ENCODE measurements around the gene SLC35F3. TPM values are rescaled to one million over a fixed set of nuclear protein-coding genes. Genes with fewer than 3 reads are reported as not detected.

Gene SLC35F3
- total RNA-seq, 1 donor from 2014 or later: 0.49 TPM

DNA sequence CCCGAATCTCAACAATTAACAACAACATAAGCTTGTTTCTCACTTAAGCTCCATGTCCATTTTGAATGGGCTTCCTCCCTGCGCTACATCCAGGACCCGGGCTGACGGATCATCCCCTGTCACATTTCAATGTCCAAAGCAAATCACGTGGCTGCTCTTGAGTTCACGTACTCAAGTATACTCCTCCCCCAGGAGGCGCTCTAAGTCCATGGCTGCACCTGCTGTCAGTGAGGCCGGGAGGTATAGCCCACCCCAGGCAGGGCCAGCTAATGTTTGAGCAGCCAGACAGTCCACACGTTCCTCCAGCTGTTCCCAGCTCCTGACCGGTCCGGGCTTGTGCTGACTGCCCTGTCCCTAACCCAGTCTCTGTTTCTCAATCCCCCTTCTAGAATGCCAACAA, 220.8 kb downstream of the SLC35F3 start:
- Histone ChIP-seq H3K27ac (no peak overlapping the region), H3K4me1 (no peaks in the 10 kb centered on the region), H3K4me3 (no peak overlapping the region), H3K36me3 (no peaks in the 10 kb centered on the region), H3K9me3 (no peaks in the 10 kb centered on the region), H3K27me3 (no peaks in the 10 kb centered on the region)
- TF ChIP-seq POLR2A (IDR thresholded peaks at IDR 0.05): no peak
- TF ChIP-seq POLR2AphosphoS5 (IDR thresholded peaks at IDR 0.05; ENCODE audit: insufficient read depth in 1 of 2, low read depth in 1 of 2): no peak
- TF ChIP-seq, protein P1, sequence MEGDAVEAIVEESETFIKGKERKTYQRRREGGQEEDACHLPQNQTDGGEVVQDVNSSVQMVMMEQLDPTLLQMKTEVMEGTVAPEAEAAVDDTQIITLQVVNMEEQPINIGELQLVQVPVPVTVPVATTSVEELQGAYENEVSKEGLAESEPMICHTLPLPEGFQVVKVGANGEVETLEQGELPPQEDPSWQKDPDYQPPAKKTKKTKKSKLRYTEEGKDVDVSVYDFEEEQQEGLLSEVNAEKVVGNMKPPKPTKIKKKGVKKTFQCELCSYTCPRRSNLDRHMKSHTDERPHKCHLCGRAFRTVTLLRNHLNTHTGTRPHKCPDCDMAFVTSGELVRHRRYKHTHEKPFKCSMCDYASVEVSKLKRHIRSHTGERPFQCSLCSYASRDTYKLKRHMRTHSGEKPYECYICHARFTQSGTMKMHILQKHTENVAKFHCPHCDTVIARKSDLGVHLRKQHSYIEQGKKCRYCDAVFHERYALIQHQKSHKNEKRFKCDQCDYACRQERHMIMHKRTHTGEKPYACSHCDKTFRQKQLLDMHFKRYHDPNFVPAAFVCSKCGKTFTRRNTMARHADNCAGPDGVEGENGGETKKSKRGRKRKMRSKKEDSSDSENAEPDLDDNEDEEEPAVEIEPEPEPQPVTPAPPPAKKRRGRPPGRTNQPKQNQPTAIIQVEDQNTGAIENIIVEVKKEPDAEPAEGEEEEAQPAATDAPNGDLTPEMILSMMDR (IDR thresholded peaks at IDR 0.05): no peak
- DNase-seq (ENCODE audit: extremely low spot score in 2 of 2): no peak
- intact Hi-C loops (cut with DNase I): no loop called here

DNA sequence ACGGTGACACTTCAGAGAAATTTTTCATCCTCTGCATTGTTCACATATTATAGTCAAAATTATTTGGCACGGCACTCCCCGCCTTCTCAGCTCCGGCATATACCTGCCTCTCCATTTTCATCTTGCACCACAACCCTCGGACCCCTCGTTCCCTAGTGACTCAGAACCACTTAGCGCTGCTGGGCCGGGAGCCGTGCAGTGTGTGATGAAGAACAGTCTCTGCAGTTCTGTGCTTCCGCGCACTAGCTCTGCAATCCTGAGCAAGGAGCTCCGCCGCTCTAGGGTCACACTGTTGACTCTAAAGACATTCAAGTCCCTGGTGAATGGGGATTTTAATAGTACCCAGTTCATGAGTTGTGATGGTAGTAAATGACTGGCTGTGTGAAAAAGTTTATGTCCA, 221.2 kb downstream of the SLC35F3 start:
- H3K27me3 ChIP-seq: no peaks in the 10 kb centered on the region
- H3K36me3 ChIP-seq: no peaks in the 10 kb centered on the region
- no peak overlapping the region for H3K27ac ChIP-seq
- intact Hi-C loops (cut with DNase I): no loop called here
- no peak overlapping the region for H3K4me3 ChIP-seq
- no peaks in the 10 kb centered on the region for H3K4me1 ChIP-seq
- no peak for TF ChIP-seq POLR2AphosphoS5 (IDR thresholded peaks at IDR 0.05; ENCODE audit: insufficient read depth in 1 of 2, low read depth in 1 of 2)
- TF ChIP-seq POLR2A (IDR thresholded peaks at IDR 0.05): no peak
- TF ChIP-seq, protein P1 (IDR thresholded peaks at IDR 0.05): no peak
- H3K9me3 ChIP-seq: no peaks in the 10 kb centered on the region
- no peak for DNase-seq (ENCODE audit: extremely low spot score in 2 of 2)

DNA sequence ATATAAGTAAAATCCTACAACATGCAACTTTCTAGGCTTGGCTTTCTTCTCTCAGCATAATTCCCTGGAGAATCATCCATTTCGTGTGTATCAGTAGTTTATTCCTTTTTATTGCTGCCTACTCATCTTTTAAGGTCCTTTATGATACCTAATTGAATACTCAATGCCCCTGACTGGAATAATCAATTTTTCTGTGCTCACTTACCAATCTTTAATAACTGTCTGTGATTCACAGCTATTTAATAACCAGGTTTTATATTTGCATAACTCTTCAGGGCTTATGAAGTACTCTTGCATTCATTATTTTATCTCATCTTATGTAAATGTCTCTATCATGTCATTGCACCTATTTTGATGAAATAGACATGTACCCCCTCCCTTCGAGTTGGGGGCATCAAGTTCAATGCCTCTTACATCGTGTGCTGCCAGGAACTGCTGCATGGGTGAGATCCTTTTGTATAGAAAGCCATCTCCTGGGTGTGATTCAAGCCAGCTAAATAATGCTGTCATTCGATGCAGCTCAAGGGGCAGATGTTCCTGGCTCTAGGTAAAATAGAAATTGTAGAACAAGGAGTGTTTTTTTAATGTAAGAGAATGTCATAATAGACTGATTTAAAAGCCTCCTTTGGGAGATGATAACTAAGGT, 222.7 kb downstream of the SLC35F3 start:
- Histone ChIP-seq H3K9me3 (no peaks in the 10 kb centered on the region), H3K4me3 (no peak overlapping the region), H3K27ac (no peak overlapping the region), H3K36me3 (no peaks in the 10 kb centered on the region), H3K27me3 (no peaks in the 10 kb centered on the region), H3K4me1 (no peaks in the 10 kb centered on the region)
- TF ChIP-seq POLR2A (IDR thresholded peaks at IDR 0.05) (no peak), POLR2AphosphoS5 (IDR thresholded peaks at IDR 0.05; ENCODE audit: insufficient read depth in 1 of 2, low read depth in 1 of 2) (no peak)
- TF ChIP-seq, protein P1 (IDR thresholded peaks at IDR 0.05): no peak
- intact Hi-C loops (cut with DNase I): no loop called here
- no peak for DNase-seq (ENCODE audit: extremely low spot score in 2 of 2)

DNA sequence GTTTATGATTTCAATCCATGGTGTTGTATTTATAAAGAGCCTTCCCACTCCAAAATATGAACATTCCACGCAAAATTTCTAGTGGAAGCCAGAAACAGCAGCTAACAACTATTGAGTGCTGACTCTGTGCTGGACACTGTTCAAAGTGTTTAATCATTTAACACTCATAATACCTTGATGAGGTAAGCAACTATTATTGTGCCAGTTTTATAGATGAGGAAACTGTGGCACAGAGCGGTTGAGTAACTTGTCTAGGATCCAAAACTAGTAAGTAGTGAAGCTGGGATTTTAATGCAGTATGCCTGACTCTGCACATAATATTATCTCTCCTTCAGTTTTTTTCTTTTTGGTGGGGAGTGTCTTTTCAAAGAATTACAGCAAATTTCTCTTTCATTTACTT, 228.3 kb downstream of the SLC35F3 start:
- no peak for DNase-seq (ENCODE audit: extremely low spot score in 2 of 2)
- Histone ChIP-seq H3K4me1 (no peaks in the 10 kb centered on the region), H3K9me3 (no peaks in the 10 kb centered on the region), H3K4me3 (no peak overlapping the region), H3K27ac (no peak overlapping the region), H3K27me3 (no peaks in the 10 kb centered on the region), H3K36me3 (no peaks in the 10 kb centered on the region)
- intact Hi-C loops (cut with DNase I): no loop called here
- no peak for TF ChIP-seq POLR2AphosphoS5 (IDR thresholded peaks at IDR 0.05; ENCODE audit: insufficient read depth in 1 of 2, low read depth in 1 of 2)
- TF ChIP-seq POLR2A (IDR thresholded peaks at IDR 0.05): no peak

DNA sequence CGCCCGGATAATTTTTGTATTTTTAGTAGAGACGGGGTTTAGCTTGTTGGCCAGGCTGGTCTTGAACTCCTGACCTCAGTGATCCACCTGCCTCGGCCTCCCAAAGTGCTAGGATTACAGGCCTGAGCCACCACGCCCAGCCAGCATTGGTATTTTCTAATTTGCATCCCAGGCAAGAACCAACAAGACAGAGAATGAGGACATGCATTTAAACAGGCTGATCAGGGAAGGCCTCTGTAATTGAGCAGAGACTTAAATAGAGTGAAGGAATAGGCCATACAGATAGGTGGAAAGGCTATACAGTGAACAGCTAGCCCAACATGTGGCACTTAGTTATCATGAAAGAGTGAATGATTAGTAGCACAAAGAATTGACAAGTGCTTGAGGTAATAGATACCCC, 230.4 kb downstream of the SLC35F3 start:
- H3K27ac ChIP-seq: no peak overlapping the region
- intact Hi-C loops (cut with DNase I): no loop called here
- H3K4me1 ChIP-seq: no peaks in the 10 kb centered on the region
- no peaks in the 10 kb centered on the region for H3K27me3 ChIP-seq
- no peaks in the 10 kb centered on the region for H3K36me3 ChIP-seq
- no peak overlapping the region for H3K4me3 ChIP-seq
- no peaks in the 10 kb centered on the region for H3K9me3 ChIP-seq
- no peak for DNase-seq (ENCODE audit: extremely low spot score in 2 of 2)
- TF ChIP-seq POLR2AphosphoS5 (IDR thresholded peaks at IDR 0.05; ENCODE audit: insufficient read depth in 1 of 2, low read depth in 1 of 2): no peak

DNA sequence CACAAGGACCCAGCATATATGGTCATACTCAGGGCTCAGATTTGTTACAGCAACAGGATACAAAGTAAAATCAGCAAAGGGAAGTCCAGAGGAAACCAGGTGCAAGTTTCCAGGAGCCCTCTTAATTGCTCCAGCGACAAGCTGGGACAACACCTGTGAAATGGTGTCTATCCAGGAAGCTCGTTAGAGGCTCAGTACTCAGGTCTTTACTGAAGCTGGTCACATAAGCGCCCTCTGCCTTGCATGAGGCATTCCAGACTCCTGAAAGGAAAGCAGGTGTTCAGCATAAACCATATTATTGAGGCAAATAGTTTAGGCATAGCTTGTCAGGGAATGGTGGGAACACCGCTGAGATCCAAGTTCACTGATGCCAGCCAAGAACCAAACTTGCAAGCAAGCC, 231.0 kb downstream of the SLC35F3 start:
- no peak for DNase-seq (ENCODE audit: extremely low spot score in 2 of 2)
- H3K9me3 ChIP-seq: no peaks in the 10 kb centered on the region
- no peaks in the 10 kb centered on the region for H3K27me3 ChIP-seq
- no peaks in the 10 kb centered on the region for H3K36me3 ChIP-seq
- no peak overlapping the region for H3K4me3 ChIP-seq
- TF ChIP-seq POLR2A (IDR thresholded peaks at IDR 0.05): no peak
- TF ChIP-seq POLR2AphosphoS5 (IDR thresholded peaks at IDR 0.05; ENCODE audit: insufficient read depth in 1 of 2, low read depth in 1 of 2): no peak
- TF ChIP-seq, protein P1 (IDR thresholded peaks at IDR 0.05): no peak
- H3K27ac ChIP-seq: no peak overlapping the region
- H3K4me1 ChIP-seq: no peaks in the 10 kb centered on the region
- intact Hi-C loops (cut with DNase I): no loop called here
